A673 (cell line): ENCODE data around the gene DET1.

Experiments
- EZH2 ChIP-seq: fragments of 200-600 bp; sonication (generic); IDR thresholded peaks from 2 replicates; pipeline ENCODE4 v1.6.1; 2017; ENCODE audit warnings: borderline replicate concordance, low read depth, mild to moderate bottlenecking, mixed read lengths, antibody characterized with exemption, low read length; ENCODE audit not compliant: poor library complexity, severe bottlenecking
- TF ChIP-seq, protein P1 (sequence below): fragments of 300-800, 200-600 bp; sonication (generic); conservative IDR thresholded peaks from 2 replicates; pipeline ENCODE4 v1.5.1; 2017; ENCODE audit warnings: low read depth, mild to moderate bottlenecking, antibody characterized with exemption, low read length, moderate library complexity, mixed read lengths

DNA sequence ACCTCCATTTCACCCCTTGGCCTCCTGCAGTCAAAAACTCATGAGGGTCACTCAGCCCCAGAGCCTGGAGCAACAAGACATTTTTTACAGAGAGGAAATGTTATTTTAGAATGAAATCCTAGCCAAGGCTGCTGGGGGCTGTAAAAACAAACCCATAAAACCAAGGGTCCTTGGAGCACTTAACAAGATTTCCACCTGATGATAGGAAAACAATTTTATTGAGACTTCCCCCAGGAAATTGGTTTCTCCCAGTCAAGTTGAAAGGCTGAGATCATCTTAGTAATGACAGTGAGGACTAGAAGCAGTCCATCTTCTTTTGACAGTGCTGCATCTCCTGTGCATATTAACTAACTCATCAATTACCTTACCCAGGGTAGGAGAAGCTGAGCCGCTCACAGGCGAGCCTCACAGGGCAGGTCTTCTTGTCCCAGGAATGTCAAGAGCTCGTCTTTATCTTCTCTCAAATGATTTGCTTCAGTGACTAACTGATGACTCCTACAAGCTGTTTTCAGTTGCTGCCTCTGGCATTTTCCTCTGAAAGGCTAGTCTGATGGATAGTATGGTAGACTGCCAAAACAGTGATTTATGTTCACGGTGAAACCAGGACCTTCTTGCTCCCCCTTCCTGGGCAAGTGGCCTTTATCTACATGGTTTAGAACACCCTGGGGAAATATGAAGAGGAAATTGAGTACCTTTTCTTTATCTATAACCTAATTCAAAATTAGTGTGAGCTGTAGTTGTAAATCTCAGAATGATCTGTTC, 40.1 kb upstream of the DET1 start:
- TF ChIP-seq EZH2: no peak
- TF ChIP-seq, protein P1, sequence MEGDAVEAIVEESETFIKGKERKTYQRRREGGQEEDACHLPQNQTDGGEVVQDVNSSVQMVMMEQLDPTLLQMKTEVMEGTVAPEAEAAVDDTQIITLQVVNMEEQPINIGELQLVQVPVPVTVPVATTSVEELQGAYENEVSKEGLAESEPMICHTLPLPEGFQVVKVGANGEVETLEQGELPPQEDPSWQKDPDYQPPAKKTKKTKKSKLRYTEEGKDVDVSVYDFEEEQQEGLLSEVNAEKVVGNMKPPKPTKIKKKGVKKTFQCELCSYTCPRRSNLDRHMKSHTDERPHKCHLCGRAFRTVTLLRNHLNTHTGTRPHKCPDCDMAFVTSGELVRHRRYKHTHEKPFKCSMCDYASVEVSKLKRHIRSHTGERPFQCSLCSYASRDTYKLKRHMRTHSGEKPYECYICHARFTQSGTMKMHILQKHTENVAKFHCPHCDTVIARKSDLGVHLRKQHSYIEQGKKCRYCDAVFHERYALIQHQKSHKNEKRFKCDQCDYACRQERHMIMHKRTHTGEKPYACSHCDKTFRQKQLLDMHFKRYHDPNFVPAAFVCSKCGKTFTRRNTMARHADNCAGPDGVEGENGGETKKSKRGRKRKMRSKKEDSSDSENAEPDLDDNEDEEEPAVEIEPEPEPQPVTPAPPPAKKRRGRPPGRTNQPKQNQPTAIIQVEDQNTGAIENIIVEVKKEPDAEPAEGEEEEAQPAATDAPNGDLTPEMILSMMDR: no peak
